Upper lobe of left lung (tissue), 6 donors: ENCODE results near the gene VWA5B1. TPM values are rescaled to one million over a fixed set of nuclear protein-coding genes. Genes with fewer than 3 reads are reported as not detected.

Source experiments
- ATAC-seq, 2 donors: fragments of 200-7000 bp; cut with Tn5 transposase; one replicate each; pipeline ENCODE4 v1.9.1; 2022; ENCODE audit warnings: mild to moderate bottlenecking in 2 of 2, moderate library complexity in 2 of 2; ENCODE audit not compliant: low FRiP score in 2 of 2
- DNase-seq, 2 donors: peaks; one replicate each; pipeline ENCODE4 v3.0.0-alpha.2; 2019 to 2020
- H3K27ac ChIP-seq, 4 donors: fragments of 200-600 bp; sonication (generic); one replicate each; pipeline ENCODE4 v1.5.1; 2016 to 2019
- H3K27me3 ChIP-seq, 4 donors: fragments of 200-600 bp; sonication (generic); one replicate each; pipeline ENCODE4 v1.5.1; 2017 to 2019
- H3K36me3 ChIP-seq, 4 donors: fragments of 200-600 bp; sonication (generic); one replicate each; pipeline ENCODE4 v1.5.1; 2016 to 2019
- H3K4me1 ChIP-seq, 4 donors: fragments of 200-600 bp; sonication (generic); one replicate each; pipeline ENCODE4 v1.5.1; 2018 to 2019
- H3K4me3 ChIP-seq, 4 donors: fragments of 200-600 bp; sonication (generic); one replicate each; pipeline ENCODE4 v1.5.1; 2017 to 2019; ENCODE audit warnings: mild to moderate bottlenecking in 2 of 4, moderate library complexity in 1 of 4
- H3K9me3 ChIP-seq, 4 donors: fragments of 200-600 bp; sonication (generic); one replicate each; pipeline ENCODE4 v1.5.1; 2018 to 2019
- EP300 ChIP-seq, 4 donors: sonication (generic); formaldehyde crosslinking; IDR thresholded peaks; one replicate each; pipeline ENCODE4 v1.5.1; 2017; ENCODE audit warnings: antibody characterized with exemption in 4 of 4, control low read depth in 2 of 4
- POLR2A ChIP-seq, 4 donors: fragments of 450-650 bp; IDR thresholded peaks; one replicate each; pipeline ENCODE4 v1.5.1; 2016 to 2017; ENCODE audit warnings: antibody characterized with exemption in 4 of 4, mild to moderate bottlenecking in 2 of 4
- POLR2AphosphoS5 ChIP-seq, 2 donors: sonication (generic); formaldehyde crosslinking; IDR thresholded peaks; one replicate each; pipeline ENCODE4 v1.5.1; 2017; ENCODE audit warnings: antibody characterized with exemption in 2 of 2
- WGBS, 2 donors: methylation state at CpG; one replicate each; pipeline ENCODE4 v1.1.5; 2017 to 2018; 5-methylcytosine and 5-hydroxymethylcytosine counted together
- total RNA-seq, 6 donors: library from RNA; depleted of rRNA in 4 of 6; stranded (reverse); fragments of >200 nt in 4 of 6; gene quantifications; one replicate each; pipeline versions ENCODE4 v1.1.0 to v1.2.1, GENCODE V29; 2016 to 2021
- TF ChIP-seq, protein P1 (sequence below), 6 experiments: fragments of 450-650 bp in 4 of 6; fragments of 200-600 bp in 2 of 6; sonication (generic) in 2 of 6; IDR thresholded peaks; one replicate each; pipeline ENCODE4 v1.5.1; 2016 to 2019; ENCODE audit warnings: antibody characterized with exemption in 6 of 6
- donor health status: DM: no; HTN: no; CAD: no; lungs with moderate emphysema.
- donor health status: DM: no; HTN: yes; CAD: no; lungs with severe emphysema.

VWA5B1 gene
- total RNA-seq, 6 donors from 2014 or later = 0.14 to 0.77 (median 0.46) TPM; not detected in 3

- Histone ChIP-seq H3K9me3 (no peaks in the 10 kb centered on the region), H3K4me3 (no peak overlapping the region), H3K27me3 (no peaks in the 10 kb centered on the region), H3K36me3 (no peaks in the 10 kb centered on the region), H3K4me1 (peaks cover 0 to 9% (median 3%) of the 10 kb centered on the region in 4 donors), H3K27ac (peak overlapping the region in 1 of 4 donors; percentile 72)
- 67 to 70% methylated on average over 8 of the region's 8 CpGs for WGBS, 2 donors
- no peak for TF ChIP-seq POLR2A (IDR thresholded peaks at IDR 0.05)
- no peak for TF ChIP-seq POLR2AphosphoS5 (IDR thresholded peaks at IDR 0.05)
- TF ChIP-seq, protein P1, sequence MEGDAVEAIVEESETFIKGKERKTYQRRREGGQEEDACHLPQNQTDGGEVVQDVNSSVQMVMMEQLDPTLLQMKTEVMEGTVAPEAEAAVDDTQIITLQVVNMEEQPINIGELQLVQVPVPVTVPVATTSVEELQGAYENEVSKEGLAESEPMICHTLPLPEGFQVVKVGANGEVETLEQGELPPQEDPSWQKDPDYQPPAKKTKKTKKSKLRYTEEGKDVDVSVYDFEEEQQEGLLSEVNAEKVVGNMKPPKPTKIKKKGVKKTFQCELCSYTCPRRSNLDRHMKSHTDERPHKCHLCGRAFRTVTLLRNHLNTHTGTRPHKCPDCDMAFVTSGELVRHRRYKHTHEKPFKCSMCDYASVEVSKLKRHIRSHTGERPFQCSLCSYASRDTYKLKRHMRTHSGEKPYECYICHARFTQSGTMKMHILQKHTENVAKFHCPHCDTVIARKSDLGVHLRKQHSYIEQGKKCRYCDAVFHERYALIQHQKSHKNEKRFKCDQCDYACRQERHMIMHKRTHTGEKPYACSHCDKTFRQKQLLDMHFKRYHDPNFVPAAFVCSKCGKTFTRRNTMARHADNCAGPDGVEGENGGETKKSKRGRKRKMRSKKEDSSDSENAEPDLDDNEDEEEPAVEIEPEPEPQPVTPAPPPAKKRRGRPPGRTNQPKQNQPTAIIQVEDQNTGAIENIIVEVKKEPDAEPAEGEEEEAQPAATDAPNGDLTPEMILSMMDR (IDR thresholded peaks at IDR 0.05) = no peak
- no peak for TF ChIP-seq EP300 (IDR thresholded peaks at IDR 0.05)
- ATAC-seq (no peak), DNase-seq (no peak)
Measured at GRCh38 chr1:20356850-20357459, 66.3 kb downstream of the VWA5B1 start.

DNA sequence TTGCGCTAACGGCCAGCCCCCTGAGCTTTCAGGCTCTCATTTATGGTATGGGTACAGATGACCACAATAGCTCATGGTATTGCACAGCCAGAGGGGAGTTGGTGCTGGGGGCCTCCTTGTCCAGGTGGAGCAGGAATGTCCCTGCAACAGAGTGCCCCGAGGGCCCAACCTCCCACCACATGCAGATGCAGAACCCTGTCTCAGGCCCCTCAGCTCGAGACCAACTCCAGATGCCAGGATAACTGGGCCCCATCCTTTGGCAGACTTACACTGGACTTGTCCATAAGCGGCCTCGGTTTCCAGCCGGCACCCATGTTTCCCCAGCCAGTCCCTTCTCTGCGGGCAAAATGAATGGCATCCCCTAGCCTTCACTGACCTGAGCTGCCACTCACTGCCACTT, 67.1 kb downstream of the VWA5B1 start:
- no peak for ATAC-seq

DNA sequence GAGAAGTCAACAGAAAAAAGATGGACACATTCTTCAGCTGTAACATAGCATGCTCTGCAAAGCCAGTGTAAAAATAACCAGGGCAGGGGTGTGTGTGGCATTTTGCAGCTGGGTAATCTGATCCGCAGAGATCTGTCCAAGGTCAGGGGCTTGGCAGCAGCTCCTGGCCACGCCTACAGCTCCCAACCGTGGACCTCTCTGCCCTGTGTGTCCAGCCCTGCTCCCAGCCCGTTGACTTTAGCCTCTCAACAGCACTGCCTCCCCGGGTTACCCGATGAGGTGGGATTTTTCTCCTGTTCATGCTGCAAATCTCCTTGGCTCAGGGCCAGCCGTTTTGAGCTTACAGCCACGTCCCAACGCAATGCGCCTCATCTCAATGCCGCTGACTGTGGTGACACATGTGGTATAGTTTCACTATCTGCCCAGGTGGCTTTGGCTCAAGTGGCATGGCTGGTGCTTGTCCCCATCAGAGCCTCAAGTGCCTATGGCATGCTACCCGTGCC, 68.1 kb downstream of the VWA5B1 start:
- H3K36me3 ChIP-seq = no peaks in the 10 kb centered on the region
- H3K4me3 ChIP-seq = no peak overlapping the region
- WGBS, 2 donors = 46 to 52% methylated on average over 10 to 12 of the region's 12 CpGs
- H3K9me3 ChIP-seq = no peaks in the 10 kb centered on the region
- H3K27ac ChIP-seq = peak overlapping the region in 3 of 4 donors; percentile 38 to 49 (median 45)
- H3K27me3 ChIP-seq = no peaks in the 10 kb centered on the region
- TF ChIP-seq, protein P1 (IDR thresholded peaks at IDR 0.05) = no peak
- TF ChIP-seq EP300 (IDR thresholded peaks at IDR 0.05) (peak in 2 of 4 donors; percentile 55 to 69), POLR2AphosphoS5 (IDR thresholded peaks at IDR 0.05) (peak; percentile 54 to 59), POLR2A (IDR thresholded peaks at IDR 0.05) (no peak)
- DNase-seq = peak; percentile 43 to 76
- peaks cover 0 to 9% (median 3%) of the 10 kb centered on the region in 4 donors for H3K4me1 ChIP-seq
- peak; percentile 46 to 52 for ATAC-seq

More for the DNA sequence above, 67.1 kb downstream of the VWA5B1 start:
- Histone ChIP-seq H3K4me1 (peaks cover 0 to 9% (median 3%) of the 10 kb centered on the region in 4 donors), H3K27me3 (no peaks in the 10 kb centered on the region), H3K9me3 (no peaks in the 10 kb centered on the region), H3K27ac (peak overlapping the region; percentile 40 to 74 (median 58)), H3K36me3 (no peaks in the 10 kb centered on the region), H3K4me3 (no peak overlapping the region)
- DNase-seq = no peak
- 83 to 86% methylated on average over 1 to 8 of the region's 8 CpGs for WGBS, 2 donors
- TF ChIP-seq POLR2A (IDR thresholded peaks at IDR 0.05) = no peak
- no peak for TF ChIP-seq EP300 (IDR thresholded peaks at IDR 0.05)
- TF ChIP-seq, protein P1 (IDR thresholded peaks at IDR 0.05) = no peak
- TF ChIP-seq POLR2AphosphoS5 (IDR thresholded peaks at IDR 0.05) = no peak

DNA sequence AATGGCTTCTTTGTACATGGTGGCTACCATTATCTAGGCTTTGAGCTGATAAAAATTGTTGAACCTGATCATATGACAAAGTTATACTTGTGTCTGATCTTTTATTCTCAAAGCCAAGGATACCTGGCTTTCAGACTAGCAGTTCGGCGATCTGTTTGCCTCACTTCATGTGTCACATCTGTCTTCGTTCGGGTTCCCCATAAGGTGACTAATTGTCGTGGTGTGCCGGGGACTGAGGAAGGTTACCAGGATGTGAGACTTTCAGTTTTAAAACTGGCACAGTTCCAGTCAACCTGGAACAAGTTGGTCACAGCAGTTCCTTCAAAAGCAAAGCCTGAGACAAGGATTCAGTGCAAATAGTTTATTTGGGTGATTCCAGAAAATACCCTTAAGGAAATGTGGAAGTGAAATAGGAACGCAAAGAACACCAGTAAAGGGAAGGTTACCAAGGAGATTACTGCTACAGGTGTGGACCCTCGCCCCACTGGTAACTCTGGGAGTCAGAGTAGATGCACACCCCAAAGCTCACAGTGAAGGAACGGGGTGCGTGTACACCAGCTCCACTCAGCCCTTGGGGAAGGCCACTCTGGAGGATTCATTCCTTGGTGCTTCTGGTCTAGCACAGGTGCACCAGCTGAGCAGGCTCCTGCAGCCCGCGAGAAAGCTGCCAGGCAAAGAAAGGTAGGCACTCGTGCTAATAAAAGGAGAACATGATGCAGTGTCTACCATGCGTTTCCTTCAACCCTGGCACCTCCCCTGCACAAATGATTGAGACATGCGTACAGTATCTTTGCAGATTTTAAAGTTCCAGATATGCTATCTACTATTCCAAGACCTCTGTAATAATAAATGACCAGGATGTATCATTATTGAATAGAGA, 69.0 kb downstream of the VWA5B1 start:
- Histone ChIP-seq H3K27ac (peak overlapping the region in 3 of 4 donors; percentile 38 to 49 (median 45)), H3K36me3 (no peaks in the 10 kb centered on the region), H3K4me3 (no peak overlapping the region), H3K9me3 (no peaks in the 10 kb centered on the region), H3K27me3 (no peaks in the 10 kb centered on the region), H3K4me1 (peaks cover 0 to 9% (median 3%) of the 10 kb centered on the region in 4 donors)
- 72 to 75% methylated on average over 15 of the region's 15 CpGs for WGBS, 2 donors
- TF ChIP-seq POLR2AphosphoS5 (IDR thresholded peaks at IDR 0.05) = no peak
- TF ChIP-seq EP300 (IDR thresholded peaks at IDR 0.05) = no peak
- TF ChIP-seq POLR2A (IDR thresholded peaks at IDR 0.05) = no peak
- TF ChIP-seq, protein P1 (IDR thresholded peaks at IDR 0.05) = no peak
- DNase-seq (no peak), ATAC-seq (no peak)
